Keratinocyte (primary cell): ENCODE results near the gene SLC18A2. TPM values are rescaled to one million over a fixed set of nuclear protein-coding genes. Genes with fewer than 3 reads are reported as not detected.

ENCODE experiments used
- DNase-seq: peaks from one replicate; pipeline ENCODE4 v3.0.0-alpha.2; 2011; ENCODE audit warnings: low read depth, missing footprints, low spot score
- FAIRE-seq: peaks from 2 replicates; lab custom pipeline; 2011; peaks lifted over from hg19 to GRCh38; lab: Jason Lieb, UNC
- H2AFZ ChIP-seq: 2 replicates; pipeline ENCODE4 v1.6.0; 2012; ENCODE audit warnings: low read length, control low read depth, inconsistent platforms; ENCODE audit not compliant: control insufficient read depth
- H3K27ac ChIP-seq: 2 replicates; pipeline ENCODE4 v1.5.1; 2011; ENCODE audit warnings: low read length; ENCODE audit not compliant: control insufficient read depth, insufficient read depth
- H3K27me3 ChIP-seq: 3 replicates; pipeline ENCODE4 v1.6.0; 2011; ENCODE audit warnings: low read length; ENCODE audit not compliant: control insufficient read depth, insufficient read depth; ENCODE audit errors: extremely low read depth
- H3K36me3 ChIP-seq, 2 experiments: 2 replicates in 1 of 2; 3 replicates in 1 of 2; pipeline ENCODE4 v1.5.1; 2011; ENCODE audit warnings: low read length in 2 of 2, mild to moderate bottlenecking in 1 of 2; ENCODE audit not compliant: control insufficient read depth in 2 of 2, insufficient read depth in 2 of 2; ENCODE audit errors: extremely low read depth in 1 of 2
- H3K4me1 ChIP-seq: 3 replicates; pipeline ENCODE4 v1.5.1; 2011; ENCODE audit warnings: low read length; ENCODE audit not compliant: control insufficient read depth, insufficient read depth; ENCODE audit errors: extremely low read depth
- H3K4me2 ChIP-seq: 3 replicates; pipeline ENCODE4 v1.6.0; 2011; ENCODE audit warnings: low read depth, low read length; ENCODE audit not compliant: control insufficient read depth, insufficient read depth; ENCODE audit errors: extremely low read depth
- H3K4me3 ChIP-seq, 3 experiments: fragments of 200-600 bp in 1 of 3; sonication (generic) in 1 of 3; 2 replicates in 2 of 3; 3 replicates in 1 of 3; pipeline ENCODE4 v1.5.1; 2011 to 2016; ENCODE audit warnings: low read length in 3 of 3, mild to moderate bottlenecking in 3 of 3, control low read depth in 2 of 3, inconsistent platforms in 1 of 3, low read depth in 1 of 3, mixed read lengths in 1 of 3, mixed run types in 1 of 3, moderate library complexity in 1 of 3; ENCODE audit not compliant: control insufficient read depth in 2 of 3, insufficient read depth in 2 of 3; ENCODE audit errors: extremely low read depth in 1 of 3
- H3K79me2 ChIP-seq: 2 replicates; pipeline ENCODE4 v1.6.0; 2012; ENCODE audit warnings: low read length; ENCODE audit not compliant: control insufficient read depth, insufficient read depth
- H3K9ac ChIP-seq: 3 replicates; pipeline ENCODE4 v1.6.0; 2011; ENCODE audit warnings: low read length; ENCODE audit not compliant: control insufficient read depth, insufficient read depth; ENCODE audit errors: extremely low read depth
- H3K9me1 ChIP-seq: 3 replicates; pipeline ENCODE4 v1.6.0; 2011; ENCODE audit warnings: low read length; ENCODE audit not compliant: control insufficient read depth, insufficient read depth; ENCODE audit errors: extremely low read depth
- H3K9me3 ChIP-seq: 2 replicates; pipeline ENCODE4 v1.5.1; 2012; ENCODE audit warnings: low read depth, low read length; ENCODE audit not compliant: control insufficient read depth
- H4K20me1 ChIP-seq: 3 replicates; pipeline ENCODE4 v1.6.0; 2011; ENCODE audit warnings: low read length; ENCODE audit not compliant: control insufficient read depth, insufficient read depth; ENCODE audit errors: extremely low read depth
- EZH2 ChIP-seq: IDR thresholded peaks from one replicate; pipeline ENCODE4 v1.6.1; 2012; ENCODE audit warnings: inconsistent platforms, mild to moderate bottlenecking, low read length, moderate library complexity
- dilution Hi-C: fragments of 300-500 bp; cut with MboI; formaldehyde crosslinking; loops from one replicate; pipeline ENCODE4 v1.7.0; 2020; ENCODE audit warnings: low sequenced_read_pairs; ENCODE audit not compliant: extremely low pct_ligation_motif_present
- polyA plus RNA-seq, 5 experiments: library from polyadenylated mRNA; depleted of rRNA in 3 of 5; stranded (reverse) in 3 of 5; stranded (forward) in 1 of 5; unstranded in 1 of 5; fragments of >200 nt; gene quantifications; 1 replicate in 1 of 5; 2 replicates in 3 of 5; 3 replicates in 1 of 5; pipeline versions ENCODE4 v1.2.1 to v1.2.3, GENCODE V29; 2011 to 2012; ENCODE audit warnings: missing spikeins in 2 of 5, low read depth in 1 of 5, low replicate concordance in 1 of 5
- TF ChIP-seq, protein P1 (sequence below), 3 experiments: IDR thresholded peaks in 1 of 3; conservative IDR thresholded peaks in 1 of 3; optimal IDR thresholded peaks in 1 of 3; 2 replicates in 2 of 3; 3 replicates in 1 of 3; pipeline versions ENCODE3 to v1.5.1; 2011; ENCODE audit warnings: low read length in 3 of 3, mild to moderate bottlenecking in 3 of 3, moderate library complexity in 2 of 3, control low read depth in 1 of 3, inconsistent platforms in 1 of 3; ENCODE audit not compliant: insufficient read depth in 2 of 3; ENCODE audit errors: extremely low read depth in 1 of 3

Gene SLC18A2
- polyA plus RNA-seq, 1 donor (not counting 4 experiments of a cell fraction or from before 2014, with no cell fraction given): not detected

GRCh38 chr10:117273980-117274379, 33.1 kb downstream of the SLC18A2 start:
- Histone ChIP-seq H4K20me1 (no peaks in the 10 kb centered on the region), H3K27ac (no peak overlapping the region), H3K27me3 (no peaks in the 10 kb centered on the region), H3K36me3 (no peaks in the 10 kb centered on the region), H3K9me1 (no peaks in the 10 kb centered on the region), H2AFZ (no peak overlapping the region), H3K4me1 (peaks cover 10% of the 10 kb centered on the region), H3K79me2 (no peaks in the 10 kb centered on the region), H3K9ac (no peak overlapping the region), H3K4me2 (no peak overlapping the region), H3K4me3 (no peak overlapping the region), H3K9me3 (no peaks in the 10 kb centered on the region)
- FAIRE-seq (no peak), DNase-seq (no peak)
- no peak for TF ChIP-seq EZH2
- TF ChIP-seq, protein P1, sequence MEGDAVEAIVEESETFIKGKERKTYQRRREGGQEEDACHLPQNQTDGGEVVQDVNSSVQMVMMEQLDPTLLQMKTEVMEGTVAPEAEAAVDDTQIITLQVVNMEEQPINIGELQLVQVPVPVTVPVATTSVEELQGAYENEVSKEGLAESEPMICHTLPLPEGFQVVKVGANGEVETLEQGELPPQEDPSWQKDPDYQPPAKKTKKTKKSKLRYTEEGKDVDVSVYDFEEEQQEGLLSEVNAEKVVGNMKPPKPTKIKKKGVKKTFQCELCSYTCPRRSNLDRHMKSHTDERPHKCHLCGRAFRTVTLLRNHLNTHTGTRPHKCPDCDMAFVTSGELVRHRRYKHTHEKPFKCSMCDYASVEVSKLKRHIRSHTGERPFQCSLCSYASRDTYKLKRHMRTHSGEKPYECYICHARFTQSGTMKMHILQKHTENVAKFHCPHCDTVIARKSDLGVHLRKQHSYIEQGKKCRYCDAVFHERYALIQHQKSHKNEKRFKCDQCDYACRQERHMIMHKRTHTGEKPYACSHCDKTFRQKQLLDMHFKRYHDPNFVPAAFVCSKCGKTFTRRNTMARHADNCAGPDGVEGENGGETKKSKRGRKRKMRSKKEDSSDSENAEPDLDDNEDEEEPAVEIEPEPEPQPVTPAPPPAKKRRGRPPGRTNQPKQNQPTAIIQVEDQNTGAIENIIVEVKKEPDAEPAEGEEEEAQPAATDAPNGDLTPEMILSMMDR (optimal IDR thresholded peaks at IDR 0.05 in 1 of 3, IDR thresholded peaks at IDR 0.05 in 1 of 3, conservative IDR thresholded peaks at IDR 0.05 in 1 of 3; ENCODE audit: extremely low read depth in 1 of 3, insufficient read depth in 2 of 3, low read length in 3 of 3): no peak
- dilution Hi-C loops: no loop called here

GRCh38 chr10:117274509-117274908, 33.6 kb downstream of the SLC18A2 start:
- dilution Hi-C loops: no loop called here
- FAIRE-seq (no peak), DNase-seq (no peak)
- Histone ChIP-seq H3K79me2 (no peaks in the 10 kb centered on the region), H3K4me3 (no peak overlapping the region), H3K4me2 (no peak overlapping the region), H3K9me1 (no peaks in the 10 kb centered on the region), H3K36me3 (no peaks in the 10 kb centered on the region), H4K20me1 (no peaks in the 10 kb centered on the region), H3K9ac (no peak overlapping the region), H3K4me1 (peaks cover 10% of the 10 kb centered on the region), H3K27me3 (no peaks in the 10 kb centered on the region), H3K27ac (no peak overlapping the region), H2AFZ (no peak overlapping the region), H3K9me3 (no peaks in the 10 kb centered on the region)
- TF ChIP-seq EZH2: no peak
- TF ChIP-seq, protein P1 (optimal IDR thresholded peaks at IDR 0.05 in 1 of 3, IDR thresholded peaks at IDR 0.05 in 1 of 3, conservative IDR thresholded peaks at IDR 0.05 in 1 of 3; ENCODE audit: extremely low read depth in 1 of 3, insufficient read depth in 2 of 3, low read length in 3 of 3): no peak
